ENCODE results near the gene GAS7. TPM values are rescaled to one million over a fixed set of nuclear protein-coding genes. Genes with fewer than 3 reads are reported as not detected.
A peak's percentile ranks its signal among the peaks of the same experiment; 100 is the strongest.
"Not testable (repeated sequence)": the region's sequence is repeated elsewhere in the genome, so short reads cannot be mapped to it uniquely, and the experiment has no call there.

GAS7 gene
- total and polyA plus RNA-seq, 4 donors: 1.2 to 136 (median 32.3) TPM

GRCh38 chr17:10063730-10064241 lies 134.6 kb downstream of the GAS7 start:
- DNase-seq: peak; percentile 62 to 81
- H3K4me1 ChIP-seq (ENCODE audit: control insufficient read depth in 1 of 2, insufficient read depth in 2 of 2, low read length in 2 of 2): no peaks in the 10 kb centered on the region
- intact Hi-C loops (cut with DNase I): no loop called here

GRCh38 chr17:10062691-10063385 lies 135.6 kb downstream of the GAS7 start:
- no peak for ATAC-seq (ENCODE audit: low FRiP score)
- H3K27me3 ChIP-seq (ENCODE audit: control insufficient read depth in 1 of 2, insufficient read depth in 2 of 2, low read length in 1 of 2): no peaks in the 10 kb centered on the region
- H3K36me3 ChIP-seq (ENCODE audit: control insufficient read depth in 1 of 2, insufficient read depth in 2 of 2, low read length in 1 of 2): no peaks in the 10 kb centered on the region
- no peaks in the 10 kb centered on the region for H3K9me3 ChIP-seq (ENCODE audit: control insufficient read depth, low read length)
- DNase-seq: peak; percentile 66 to 68
- 91 to 95% methylated on average over 14 of the region's 14 CpGs for WGBS, 2 donors
- H3K4me3 ChIP-seq (ENCODE audit: low read length in 2 of 2): no peak overlapping the region
- H3K4me1 ChIP-seq (ENCODE audit: control insufficient read depth in 1 of 2, insufficient read depth in 2 of 2, low read length in 2 of 2): no peaks in the 10 kb centered on the region
- intact Hi-C loops (cut with DNase I): no loop called here
- no peak overlapping the region for H3K27ac ChIP-seq (ENCODE audit: low read depth in 1 of 2, low read length in 2 of 2)

More at GRCh38 chr17:10063730-10064241, 134.6 kb downstream of the GAS7 start:
- WGBS, 2 donors: 45 to 63% methylated on average over 17 of the region's 17 CpGs
- no peaks in the 10 kb centered on the region for H3K9me3 ChIP-seq (ENCODE audit: control insufficient read depth, low read length)
- H3K27me3 ChIP-seq (ENCODE audit: control insufficient read depth in 1 of 2, insufficient read depth in 2 of 2, low read length in 1 of 2): no peaks in the 10 kb centered on the region
- no peak overlapping the region for H3K4me3 ChIP-seq (ENCODE audit: low read length in 2 of 2)
- no peaks in the 10 kb centered on the region for H3K36me3 ChIP-seq (ENCODE audit: control insufficient read depth in 1 of 2, insufficient read depth in 2 of 2, low read length in 1 of 2)
- no peak overlapping the region for H3K27ac ChIP-seq (ENCODE audit: low read depth in 1 of 2, low read length in 2 of 2)
- no peak for ATAC-seq (ENCODE audit: low FRiP score)

GRCh38 chr17:10061111-10061845 lies 137.1 kb downstream of the GAS7 start:
- Histone ChIP-seq H3K27me3 (ENCODE audit: control insufficient read depth in 1 of 2, insufficient read depth in 2 of 2, low read length in 1 of 2) (no peaks in the 10 kb centered on the region), H3K4me1 (ENCODE audit: control insufficient read depth in 1 of 2, insufficient read depth in 2 of 2, low read length in 2 of 2) (no peaks in the 10 kb centered on the region), H3K9me3 (ENCODE audit: control insufficient read depth, low read length) (no peaks in the 10 kb centered on the region), H3K36me3 (ENCODE audit: control insufficient read depth in 1 of 2, insufficient read depth in 2 of 2, low read length in 1 of 2) (no peaks in the 10 kb centered on the region), H3K4me3 (ENCODE audit: low read length in 2 of 2) (no peak overlapping the region), H3K27ac (ENCODE audit: low read depth in 1 of 2, low read length in 2 of 2) (no peak overlapping the region)
- DNase-seq: peak; percentile 67 to 76
- peak; percentile 72 for ATAC-seq (ENCODE audit: low FRiP score)
- intact Hi-C loops (cut with DNase I): no loop called here
- 62 to 80% methylated on average over 13 of the region's 13 CpGs for WGBS, 2 donors

GRCh38 chr17:10060526-10060925 lies 137.9 kb downstream of the GAS7 start:
- H3K4me1 ChIP-seq (ENCODE audit: control insufficient read depth in 1 of 2, insufficient read depth in 2 of 2, low read length in 2 of 2): no peaks in the 10 kb centered on the region
- intact Hi-C loops (cut with DNase I): no loop called here

GRCh38 chr17:10059684-10060211 lies 138.7 kb downstream of the GAS7 start:
- ATAC-seq (ENCODE audit: low FRiP score) (peak; percentile 30), DNase-seq (peak in 1 of 2 donors; percentile 74)
- no peak overlapping the region for H3K27ac ChIP-seq (ENCODE audit: low read depth in 1 of 2, low read length in 2 of 2)
- intact Hi-C loops (cut with DNase I): no loop called here
- no peaks in the 10 kb centered on the region for H3K27me3 ChIP-seq (ENCODE audit: control insufficient read depth in 1 of 2, insufficient read depth in 2 of 2, low read length in 1 of 2)
- H3K9me3 ChIP-seq (ENCODE audit: control insufficient read depth, low read length): no peaks in the 10 kb centered on the region
- WGBS, 2 donors: 21 to 32% methylated on average over 11 of the region's 11 CpGs
- H3K4me3 ChIP-seq (ENCODE audit: low read length in 2 of 2): no peak overlapping the region
- H3K4me1 ChIP-seq (ENCODE audit: control insufficient read depth in 1 of 2, insufficient read depth in 2 of 2, low read length in 2 of 2): no peaks in the 10 kb centered on the region
- no peaks in the 10 kb centered on the region for H3K36me3 ChIP-seq (ENCODE audit: control insufficient read depth in 1 of 2, insufficient read depth in 2 of 2, low read length in 1 of 2)

More at GRCh38 chr17:10060526-10060925, 137.9 kb downstream of the GAS7 start:
- H3K4me3 ChIP-seq (ENCODE audit: low read length in 2 of 2): no peak overlapping the region
- ATAC-seq (ENCODE audit: low FRiP score) (no peak), DNase-seq (peak in 1 of 2 donors; percentile 41)
- WGBS, 2 donors: 94 to 95% methylated on average over 8 of the region's 8 CpGs
- H3K36me3 ChIP-seq (ENCODE audit: control insufficient read depth in 1 of 2, insufficient read depth in 2 of 2, low read length in 1 of 2): no peaks in the 10 kb centered on the region
- no peaks in the 10 kb centered on the region for H3K9me3 ChIP-seq (ENCODE audit: control insufficient read depth, low read length)
- no peak overlapping the region for H3K27ac ChIP-seq (ENCODE audit: low read depth in 1 of 2, low read length in 2 of 2)
- no peaks in the 10 kb centered on the region for H3K27me3 ChIP-seq (ENCODE audit: control insufficient read depth in 1 of 2, insufficient read depth in 2 of 2, low read length in 1 of 2)

- intact Hi-C loops (cut with DNase I): no loop called here
- Histone ChIP-seq H3K27me3 (ENCODE audit: control insufficient read depth in 1 of 2, insufficient read depth in 2 of 2, low read length in 1 of 2) (no peaks in the 10 kb centered on the region), H3K27ac (ENCODE audit: low read depth in 1 of 2, low read length in 2 of 2) (no peak overlapping the region), H3K4me1 (ENCODE audit: control insufficient read depth in 1 of 2, insufficient read depth in 2 of 2, low read length in 2 of 2) (no peaks in the 10 kb centered on the region), H3K4me3 (ENCODE audit: low read length in 2 of 2) (no peak overlapping the region), H3K9me3 (ENCODE audit: control insufficient read depth, low read length) (no peaks in the 10 kb centered on the region), H3K36me3 (ENCODE audit: control insufficient read depth in 1 of 2, insufficient read depth in 2 of 2, low read length in 1 of 2) (no peaks in the 10 kb centered on the region)
- no peak for ATAC-seq (ENCODE audit: low FRiP score)
- peak in 1 of 2 donors; percentile 72 for DNase-seq
- 88 to 90% methylated on average over 16 of the region's 16 CpGs for WGBS, 2 donors
Observed at GRCh38 chr17:10058921-10059683, 139.3 kb downstream of the GAS7 start.

- 95% methylated on average over 16 to 25 of the region's 25 CpGs for WGBS, 2 donors
- DNase-seq; H3K27ac ChIP-seq (ENCODE audit: low read depth in 1 of 2, low read length in 2 of 2); H3K4me1 ChIP-seq (ENCODE audit: control insufficient read depth in 1 of 2, insufficient read depth in 2 of 2, low read length in 2 of 2); H3K4me3 ChIP-seq (ENCODE audit: low read length in 2 of 2); H3K36me3 ChIP-seq (ENCODE audit: control insufficient read depth in 1 of 2, insufficient read depth in 2 of 2, low read length in 1 of 2); H3K9me3 ChIP-seq (ENCODE audit: control insufficient read depth, low read length); intact Hi-C loops (cut with DNase I); H3K27me3 ChIP-seq (ENCODE audit: control insufficient read depth in 1 of 2, insufficient read depth in 2 of 2, low read length in 1 of 2); ATAC-seq (ENCODE audit: low FRiP score): not testable (repeated sequence)
Observed at GRCh38 chr17:10057466-10057865, 140.9 kb downstream of the GAS7 start.

- Histone ChIP-seq H3K4me3 (ENCODE audit: low read length in 2 of 2) (no peak overlapping the region), H3K27me3 (ENCODE audit: control insufficient read depth in 1 of 2, insufficient read depth in 2 of 2, low read length in 1 of 2) (no peaks in the 10 kb centered on the region), H3K36me3 (ENCODE audit: control insufficient read depth in 1 of 2, insufficient read depth in 2 of 2, low read length in 1 of 2) (no peaks in the 10 kb centered on the region), H3K4me1 (ENCODE audit: control insufficient read depth in 1 of 2, insufficient read depth in 2 of 2, low read length in 2 of 2) (no peaks in the 10 kb centered on the region), H3K9me3 (ENCODE audit: control insufficient read depth, low read length) (no peaks in the 10 kb centered on the region), H3K27ac (ENCODE audit: low read depth in 1 of 2, low read length in 2 of 2) (no peak overlapping the region)
- intact Hi-C loops (cut with DNase I): no loop called here
- peak; percentile 61 for ATAC-seq (ENCODE audit: low FRiP score)
- 89 to 91% methylated on average over 13 of the region's 13 CpGs for WGBS, 2 donors
- DNase-seq: peak in 1 of 2 donors; percentile 59
Observed at GRCh38 chr17:10055262-10055975, 143.0 kb downstream of the GAS7 start.

Data from aorta (tissue), 5 donors.